HCT116 (cell line): ENCODE data around the gene C11orf42. TPM values are rescaled to one million over a fixed set of nuclear protein-coding genes. Genes with fewer than 3 reads are reported as not detected.

Experiments used
- ATAC-seq: fragments of 200-7000 bp; cut with Tn5 transposase; 2 replicates; pipeline ENCODE4 v1.9.1; 2020; ENCODE audit warnings: mild to moderate bottlenecking, moderate library complexity
- BruUV-seq: library from RNA; stranded (reverse); fragments of 400-500 nt; replicated peaks from 2 replicates; lab custom pipeline; 2021; lab: Mats Ljungman, UMichigan
- CTCF ChIA-PET: fragments of 300-600 bp; sonication (Branson Sonifier 250); formaldehyde crosslinking; loops from one replicate; lab custom pipeline; 2021; ENCODE audit warnings: antibody characterized with exemption; lab: Charles Lee
- POLR2A ChIA-PET: fragments of 300-600, 350-600 bp; sonication (Branson Sonifier 250); formaldehyde crosslinking; loops from one replicate; lab custom pipeline; 2021; ENCODE audit warnings: antibody characterized with exemption; lab: Charles Lee
- RAD21 ChIA-PET, 2 experiments: fragments of 300-600 bp; sonication (Branson Sonifier 250); formaldehyde crosslinking; loops; one replicate each; lab custom pipeline; 2023; ENCODE audit warnings: low total read pairs in 2 of 2; ENCODE audit not compliant: uncharacterized antibody in 2 of 2, unreplicated experiment in 2 of 2, low non-redundant PET in 1 of 2; lab: Charles Lee
- DNase-seq: peaks from one replicate; pipeline ENCODE4 v3.0.0-alpha.2; 2010; ENCODE audit warnings: low read depth, low spot score
- H2AFZ ChIP-seq: fragments of 200-600 bp; shearing (Covaris generic), sonication (generic); 2 replicates; pipeline ENCODE4 v1.6.1; 2017; ENCODE audit warnings: low read depth, mixed run types, mixed read lengths, antibody characterized with exemption, low read length; ENCODE audit not compliant: poor library complexity, severe bottlenecking
- H3K27ac ChIP-seq: 2 replicates; pipeline ENCODE4 v1.5.1; 2012; ENCODE audit warnings: low read depth, low read length
- H3K27me3 ChIP-seq: fragments of 200-600 bp; sonication (generic); 2 replicates; pipeline ENCODE4 v1.6.1; 2016; ENCODE audit warnings: mixed run types, low read length, mixed read lengths; ENCODE audit not compliant: insufficient read depth
- H3K36me3 ChIP-seq, 2 experiments: fragments of 200-500 bp in 1 of 2; fragments of 200-600 bp in 1 of 2; sonication (Bioruptor generic) in 1 of 2; sonication (generic) in 1 of 2; 2 replicates each; pipeline versions ENCODE4 v1.5.1 to v1.6.1; 2014 to 2016; ENCODE audit warnings: low read length in 2 of 2, inconsistent platforms in 1 of 2, mixed read lengths in 1 of 2, mixed run types in 1 of 2; ENCODE audit not compliant: insufficient read depth in 2 of 2, control insufficient read depth in 1 of 2
- H3K4me1 ChIP-seq, 2 experiments: fragments of 200-600 bp in 1 of 2; sonication (generic) in 1 of 2; 2 replicates each; pipeline versions ENCODE4 v1.5.1 to v1.6.1; 2012 to 2017; ENCODE audit warnings: low read length in 2 of 2, inconsistent platforms in 1 of 2, mild to moderate bottlenecking in 1 of 2, mixed read lengths in 1 of 2, mixed run types in 1 of 2, moderate library complexity in 1 of 2; ENCODE audit not compliant: insufficient read depth in 2 of 2, control insufficient read depth in 1 of 2
- H3K4me2 ChIP-seq: fragments of 200-600 bp; sonication (generic); 2 replicates; pipeline ENCODE4 v1.6.1; 2017; ENCODE audit warnings: mixed run types, low read length, mixed read lengths
- H3K4me3 ChIP-seq, 2 experiments: fragments of 200-600 bp in 1 of 2; sonication (generic) in 1 of 2; replicated peaks in 1 of 2; 2 replicates each; pipeline ENCODE4 v1.5.1; 2011 to 2016; ENCODE audit warnings: low read length in 2 of 2, control low read depth in 1 of 2, low read depth in 1 of 2, mild to moderate bottlenecking in 1 of 2, mixed read lengths in 1 of 2, mixed run types in 1 of 2
- H3K79me2 ChIP-seq: fragments of 200-600 bp; sonication (generic); 2 replicates; pipeline ENCODE4 v1.6.1; 2017; ENCODE audit warnings: mild to moderate bottlenecking, mixed run types, low read length, moderate library complexity, mixed read lengths; ENCODE audit not compliant: insufficient read depth
- H3K9ac ChIP-seq: fragments of 200-600 bp; sonication (generic); 2 replicates; pipeline ENCODE4 v1.6.1; 2016; ENCODE audit warnings: low read length, mixed read lengths
- H3K9me2 ChIP-seq: fragments of 200-600 bp; sonication (generic), shearing (Covaris generic); 2 replicates; pipeline ENCODE4 v1.6.1; 2017; ENCODE audit warnings: mixed run types, mild to moderate bottlenecking, moderate library complexity; ENCODE audit not compliant: insufficient read depth
- H3K9me3 ChIP-seq, 2 experiments: fragments of 200-500 bp in 1 of 2; fragments of 200-600 bp in 1 of 2; sonication (Bioruptor generic) in 1 of 2; sonication (generic) in 1 of 2; 2 replicates each; pipeline ENCODE4 v1.6.1; 2014 to 2017; ENCODE audit warnings: low read length in 2 of 2, mixed read lengths in 2 of 2, inconsistent platforms in 1 of 2, low read depth in 1 of 2, mild to moderate bottlenecking in 1 of 2, mixed run types in 1 of 2, moderate library complexity in 1 of 2; ENCODE audit not compliant: control insufficient read depth in 1 of 2, insufficient read depth in 1 of 2
- H4K20me1 ChIP-seq: fragments of 200-600 bp; sonication (generic), shearing (Covaris generic); 2 replicates; pipeline ENCODE4 v1.6.1; 2017; ENCODE audit warnings: mixed run types, mild to moderate bottlenecking, moderate library complexity; ENCODE audit not compliant: insufficient read depth
- CBX3 ChIP-seq: IDR thresholded peaks from 2 replicates; pipeline ENCODE4 v1.6.1; 2012; ENCODE audit warnings: low read depth
- CEBPB ChIP-seq: IDR thresholded peaks from 2 replicates; pipeline ENCODE4 v1.6.1; 2012; ENCODE audit warnings: low read depth
- EGR1 ChIP-seq: IDR thresholded peaks from 2 replicates; pipeline ENCODE4 v1.6.1; 2012; ENCODE audit warnings: low read depth
- EZH2phosphoT487 ChIP-seq: fragments of 200-600 bp; IDR thresholded peaks from 2 replicates; pipeline ENCODE4 v1.6.1; 2018; ENCODE audit warnings: antibody characterized with exemption, borderline replicate concordance
- FOSL1 ChIP-seq: IDR thresholded peaks from 2 replicates; pipeline ENCODE4 v1.6.1; 2012; ENCODE audit warnings: low read depth
- POLR2A ChIP-seq: IDR thresholded peaks from 2 replicates; pipeline ENCODE4 v1.7.0; 2011; ENCODE audit warnings: borderline replicate concordance; ENCODE audit not compliant: insufficient read depth, insufficient read length; ENCODE audit errors: extremely low read depth
- POLR2AphosphoS5 ChIP-seq: IDR thresholded peaks from 2 replicates; pipeline ENCODE4 v1.6.1; 2011; ENCODE audit warnings: mild to moderate bottlenecking, low read depth, low read length, moderate library complexity
- RAD21 ChIP-seq: IDR thresholded peaks from 2 replicates; pipeline ENCODE4 v1.6.1; 2012; ENCODE audit warnings: low read depth, mild to moderate bottlenecking
- SIN3A ChIP-seq: IDR thresholded peaks from 2 replicates; pipeline ENCODE4 v1.6.1; 2012; ENCODE audit warnings: low read depth
- SP1 ChIP-seq: IDR thresholded peaks from 2 replicates; pipeline ENCODE4 v1.6.1; 2012; ENCODE audit warnings: low read depth
- SRF ChIP-seq: IDR thresholded peaks from 2 replicates; pipeline ENCODE4 v1.6.1; 2012; ENCODE audit warnings: low read depth
- TCF7L2 ChIP-seq: IDR thresholded peaks from 2 replicates; pipeline ENCODE4 v1.7.0; 2011; ENCODE audit warnings: borderline replicate concordance, inconsistent platforms; ENCODE audit not compliant: insufficient read depth, insufficient read length; ENCODE audit errors: extremely low read depth
- ZFX ChIP-seq: fragments of 450-650 bp; IDR thresholded peaks from 2 replicates; pipeline ENCODE4 v1.6.1; 2017
- ZNF274 ChIP-seq: fragments of 200-500 bp; sonication (Bioruptor generic); IDR thresholded peaks from 2 replicates; pipeline ENCODE4 v1.6.1; 2014; ENCODE audit warnings: mild to moderate bottlenecking, low read depth, low read length, inconsistent platforms
- intact Hi-C: fragments of 100-400 bp; cut with micrococcal nuclease; formaldehyde crosslinking; loops from 2 replicates; pipeline ENCODE4 v1.10.0; 2022
- total RNA-seq: library from RNA; stranded (reverse); gene quantifications from one replicate; pipeline ENCODE4 v1.2.1, GENCODE V29; 2021; ENCODE audit not compliant: unreplicated experiment
- TF ChIP-seq, protein P1 (sequence below): IDR thresholded peaks from 2 replicates; pipeline ENCODE4 v1.6.1; 2012
- TF ChIP-seq, protein P2 (sequence below): IDR thresholded peaks from 2 replicates; pipeline ENCODE4 v1.6.1; 2012

Gene C11orf42
- total RNA-seq, 1 experiment from 2014 or later: not detected

DNA sequence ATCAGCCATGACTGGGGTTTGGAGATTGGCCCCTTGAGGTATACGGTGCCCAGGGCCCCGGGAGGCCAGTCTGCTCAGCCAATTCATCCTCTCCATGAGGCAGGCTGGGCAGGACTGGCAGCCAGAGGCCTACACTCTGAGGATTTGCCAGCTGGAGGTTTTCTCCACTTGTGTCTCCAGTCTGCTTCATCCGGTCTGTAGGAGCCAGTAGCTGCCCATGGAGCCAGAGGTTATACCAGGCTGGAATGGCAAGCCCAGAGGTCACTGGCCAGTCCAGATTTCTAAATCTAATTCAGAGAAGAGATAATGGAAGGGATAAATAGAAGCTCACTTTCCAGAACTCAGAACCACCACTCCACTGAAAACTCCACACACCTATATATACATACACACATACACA, 19.1 kb downstream of the C11orf42 start:
- RAD21 ChIA-PET: no interaction called here
- Histone ChIP-seq H2AFZ (no peak overlapping the region), H3K79me2 (peaks cover 47% of the 10 kb centered on the region), H3K27ac (no peak overlapping the region), H4K20me1 (no peaks in the 10 kb centered on the region), H3K9me2 (no peaks in the 10 kb centered on the region), H3K9ac (no peak overlapping the region), H3K9me3 (no peaks in the 10 kb centered on the region), H3K36me3 (peaks cover 0 to 13% of the 10 kb centered on the region in 2 experiments; a peak in 3 of 4 replicates), H3K4me3 (no peak overlapping the region), H3K4me1 (peaks cover 0 to 5% of the 10 kb centered on the region in 2 experiments; a peak in 1 of 4 replicates), H3K4me2 (no peak overlapping the region), H3K27me3 (no peaks in the 10 kb centered on the region)
- ATAC-seq (no peak), DNase-seq (no peak)
- BruUV-seq: no TSS peak
- TF ChIP-seq ZFX: no peak
- no peak for TF ChIP-seq SRF
- TF ChIP-seq SIN3A: no peak
- TF ChIP-seq CBX3: no peak
- TF ChIP-seq EZH2phosphoT487: no peak
- POLR2A ChIA-PET: no interaction called here
- CTCF ChIA-PET: no interaction called here
- intact Hi-C loops: no loop called here

DNA sequence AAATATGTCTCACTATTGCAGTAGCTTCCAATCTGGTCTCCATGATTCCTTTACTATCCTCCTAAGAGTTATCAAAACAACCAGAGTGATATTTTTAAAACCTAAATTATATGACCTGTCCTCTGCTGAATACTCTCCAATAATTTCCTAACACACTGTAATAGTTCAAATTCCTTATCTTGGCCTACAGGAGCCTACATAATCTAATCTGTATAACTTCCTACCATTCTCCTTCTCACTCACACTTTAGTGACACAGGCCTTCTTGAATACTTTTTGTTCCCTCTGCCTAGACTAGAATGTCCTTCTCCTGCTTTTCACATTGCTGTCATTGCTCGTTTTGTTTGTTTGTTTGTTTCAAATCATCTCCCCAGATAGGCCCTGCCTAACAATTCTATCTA, 19.7 kb downstream of the C11orf42 start:
- Histone ChIP-seq H3K9me3 (no peaks in the 10 kb centered on the region), H3K9me2 (no peaks in the 10 kb centered on the region), H3K27ac (no peak overlapping the region), H3K79me2 (peaks cover 52% of the 10 kb centered on the region), H2AFZ (no peak overlapping the region), H3K4me3 (no peak overlapping the region), H3K4me1 (no peaks in the 10 kb centered on the region)
- no peak for DNase-seq
- no peak for ATAC-seq
- ChIA-PET RAD21 (no interaction called here), POLR2A (no interaction called here)
- intact Hi-C loops: no loop called here
- no peak for TF ChIP-seq ZFX
- TF ChIP-seq TCF7L2: no peak
- TF ChIP-seq SP1: no peak
- no peak for TF ChIP-seq SRF
- TF ChIP-seq, protein P1, sequence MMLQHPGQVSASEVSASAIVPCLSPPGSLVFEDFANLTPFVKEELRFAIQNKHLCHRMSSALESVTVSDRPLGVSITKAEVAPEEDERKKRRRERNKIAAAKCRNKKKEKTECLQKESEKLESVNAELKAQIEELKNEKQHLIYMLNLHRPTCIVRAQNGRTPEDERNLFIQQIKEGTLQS: no peak
- no peak for TF ChIP-seq FOSL1
- TF ChIP-seq, protein P2, sequence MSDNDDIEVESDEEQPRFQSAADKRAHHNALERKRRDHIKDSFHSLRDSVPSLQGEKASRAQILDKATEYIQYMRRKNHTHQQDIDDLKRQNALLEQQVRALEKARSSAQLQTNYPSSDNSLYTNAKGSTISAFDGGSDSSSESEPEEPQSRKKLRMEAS: no peak
- no peak for TF ChIP-seq CEBPB
- no peak for TF ChIP-seq ZNF274
- TF ChIP-seq POLR2AphosphoS5: no peak
- no peak for TF ChIP-seq POLR2A
- no peak for TF ChIP-seq CBX3
- TF ChIP-seq EGR1: no peak
- no peak for TF ChIP-seq RAD21
- TF ChIP-seq, all 23 proteins: peak for 0
- Histone ChIP-seq H4K20me1 (no peaks in the 10 kb centered on the region), H3K4me2 (no peak overlapping the region), H3K27me3 (no peaks in the 10 kb centered on the region), H3K36me3 (peaks cover 0 to 13% of the 10 kb centered on the region in 2 experiments; a peak in 3 of 4 replicates), H3K9ac (no peak overlapping the region)
- CTCF ChIA-PET: no interaction called here
- no TSS peak for BruUV-seq
